ENCODE results near the gene MYL11.

The MYL11 gene

GRCh38 chr16:30353438-30354129 is 21.0 kb upstream of the MYL11 start:
- DNase-seq (ENCODE audit: low read depth in 1 of 2, low spot score in 1 of 2), result no peak

- DNase-seq (ENCODE audit: low read depth in 1 of 2, low spot score in 1 of 2), result no peak
Measured at GRCh38 chr16:30354423-30355143, 20.0 kb upstream of the MYL11 start.

GRCh38 chr16:30355144-30355953 is 19.3 kb upstream of the MYL11 start, which contains the start of gene CD2BP2:
Gene CD2BP2, minus strand, starts transcription at chr16:30355308. Its CDS starts 627 bp downstream, at chr16:30354681.
- peak; percentile 72 to 82 for DNase-seq (ENCODE audit: low read depth in 1 of 2, low spot score in 1 of 2)

- no peak for DNase-seq (ENCODE audit: low read depth in 1 of 2, low spot score in 1 of 2)
Measured at GRCh38 chr16:30355954-30356308, 18.7 kb upstream of the MYL11 start.

- DNase-seq (ENCODE audit: low read depth in 1 of 2, low spot score in 1 of 2), result no peak
Measured at GRCh38 chr16:30356401-30357084, 18.1 kb upstream of the MYL11 start.

- no peak for DNase-seq (ENCODE audit: low read depth in 1 of 2, low spot score in 1 of 2)
Measured at GRCh38 chr16:30357085-30357714, 17.4 kb upstream of the MYL11 start.

GRCh38 chr16:30357715-30358576 is 16.7 kb upstream of the MYL11 start:
- no peak for DNase-seq (ENCODE audit: low read depth in 1 of 2, low spot score in 1 of 2)

- DNase-seq (ENCODE audit: low read depth in 1 of 2, low spot score in 1 of 2), result no peak
Measured at GRCh38 chr16:30358577-30358936, 16.0 kb upstream of the MYL11 start.

GRCh38 chr16:30358990-30359870 is 15.4 kb upstream of the MYL11 start:
- DNase-seq (ENCODE audit: low read depth in 1 of 2, low spot score in 1 of 2), result no peak

GRCh38 chr16:30359871-30360170 is 14.8 kb upstream of the MYL11 start:
- DNase-seq (ENCODE audit: low read depth in 1 of 2, low spot score in 1 of 2), result no peak

- no peak for DNase-seq (ENCODE audit: low read depth in 1 of 2, low spot score in 1 of 2)
Measured at GRCh38 chr16:30361180-30361579, 13.4 kb upstream of the MYL11 start.

- DNase-seq (ENCODE audit: low read depth in 1 of 2, low spot score in 1 of 2), result no peak
Measured at GRCh38 chr16:30365200-30365599, 9.4 kb upstream of the MYL11 start.

GRCh38 chr16:30366511-30366910 is 8.1 kb upstream of the MYL11 start:
- DNase-seq (ENCODE audit: low read depth in 1 of 2, low spot score in 1 of 2), result no peak

GRCh38 chr16:30367349-30368009 is 7.1 kb upstream of the MYL11 start:
- DNase-seq (ENCODE audit: low read depth in 1 of 2, low spot score in 1 of 2), result no peak

GRCh38 chr16:30368122-30368791 is 6.3 kb upstream of the MYL11 start:
- no peak for DNase-seq (ENCODE audit: low read depth in 1 of 2, low spot score in 1 of 2)

GRCh38 chr16:30368792-30369090 is 5.9 kb upstream of the MYL11 start:
- DNase-seq (ENCODE audit: low read depth in 1 of 2, low spot score in 1 of 2), result no peak

- DNase-seq (ENCODE audit: low read depth in 1 of 2, low spot score in 1 of 2), result no peak
Measured at GRCh38 chr16:30369091-30369937, 5.3 kb upstream of the MYL11 start.
